ENCODE measurements around the gene BARD1. TPM values are rescaled to one million over a fixed set of nuclear protein-coding genes. Genes with fewer than 3 reads are reported as not detected.
A peak's percentile ranks its signal among the peaks of the same experiment; 100 is the strongest.
"Not testable (repeated sequence)": the region's sequence is repeated elsewhere in the genome, so short reads cannot be mapped to it uniquely, and the experiment has no call there.

BARD1 gene
- total RNA-seq, 1 donor = 41.0 TPM

GRCh38 chr2:214715025-214715424, 94.5 kb downstream of the BARD1 start:
- H3K4me3 ChIP-seq (ENCODE audit: low read depth, low read length) = no peak overlapping the region
- no peak for TF ChIP-seq CTCF (IDR thresholded peaks at IDR 0.05; ENCODE audit: insufficient read depth, low read depth, low read length)
- DNase-seq (ENCODE audit: low read depth) = no peak

GRCh38 chr2:214713080-214713830, 96.2 kb downstream of the BARD1 start:
- TF ChIP-seq CTCF (IDR thresholded peaks at IDR 0.05; ENCODE audit: insufficient read depth, low read depth, low read length) = no peak
- no peak overlapping the region for H3K4me3 ChIP-seq (ENCODE audit: low read depth, low read length)
- no peak for DNase-seq (ENCODE audit: low read depth)

GRCh38 chr2:214710729-214711128, 98.8 kb downstream of the BARD1 start:
- no peak overlapping the region for H3K4me3 ChIP-seq (ENCODE audit: low read depth, low read length)
- TF ChIP-seq CTCF (IDR thresholded peaks at IDR 0.05; ENCODE audit: insufficient read depth, low read depth, low read length) = no peak
- no peak for DNase-seq (ENCODE audit: low read depth)

GRCh38 chr2:214706986-214707385, 102.5 kb downstream of the BARD1 start:
- H3K4me3 ChIP-seq (ENCODE audit: low read depth, low read length) = no peak overlapping the region
- TF ChIP-seq CTCF (IDR thresholded peaks at IDR 0.05; ENCODE audit: insufficient read depth, low read depth, low read length) = no peak
- DNase-seq (ENCODE audit: low read depth) = peak; percentile 6

- no peak overlapping the region for H3K4me3 ChIP-seq (ENCODE audit: low read depth, low read length)
- TF ChIP-seq CTCF (IDR thresholded peaks at IDR 0.05; ENCODE audit: insufficient read depth, low read depth, low read length) = no peak
- DNase-seq (ENCODE audit: low read depth) = no peak
Observed at GRCh38 chr2:214699236-214699635, 110.2 kb downstream of the BARD1 start.

GRCh38 chr2:214696681-214697080, 112.8 kb downstream of the BARD1 start:
- TF ChIP-seq CTCF (IDR thresholded peaks at IDR 0.05; ENCODE audit: insufficient read depth, low read depth, low read length) = no peak
- DNase-seq (ENCODE audit: low read depth) = no peak

GRCh38 chr2:214695789-214696188, 113.7 kb downstream of the BARD1 start:
- no peak overlapping the region for H3K4me3 ChIP-seq (ENCODE audit: low read depth, low read length)
- DNase-seq (ENCODE audit: low read depth) = no peak
- TF ChIP-seq CTCF (IDR thresholded peaks at IDR 0.05; ENCODE audit: insufficient read depth, low read depth, low read length) = no peak

More at GRCh38 chr2:214696681-214697080, 112.8 kb downstream of the BARD1 start:
- H3K4me3 ChIP-seq (ENCODE audit: low read depth, low read length) = no peak overlapping the region

- not testable (repeated sequence) for DNase-seq (ENCODE audit: low read depth)
Observed at GRCh38 chr2:214683557-214683956, 125.9 kb downstream of the BARD1 start.

More at GRCh38 chr2:214683557-214683956, 125.9 kb downstream of the BARD1 start:
- H3K4me3 ChIP-seq (ENCODE audit: low read depth, low read length) = peak overlapping the region; percentile 47

Measured in fibroblast of villous mesenchyme (primary cell).